Kasumi-1 (cell line): ENCODE data around the gene PITPNC1.
"Not testable (repeated sequence)": the region's sequence is repeated elsewhere in the genome, so short reads cannot be mapped to it uniquely, and the experiment has no call there.

Experiments
- DNase-seq, 2 experiments: peaks; one replicate each; lab custom pipeline; 2025; lab: John Stamatoyannopoulos, UW

The PITPNC1 gene

GRCh38 chr17:67401106-67401505 is 24.0 kb downstream of the PITPNC1 start:
- no peak for DNase-seq

GRCh38 chr17:67401598-67402504 is 24.8 kb downstream of the PITPNC1 start:
- no peak for DNase-seq

DNA sequence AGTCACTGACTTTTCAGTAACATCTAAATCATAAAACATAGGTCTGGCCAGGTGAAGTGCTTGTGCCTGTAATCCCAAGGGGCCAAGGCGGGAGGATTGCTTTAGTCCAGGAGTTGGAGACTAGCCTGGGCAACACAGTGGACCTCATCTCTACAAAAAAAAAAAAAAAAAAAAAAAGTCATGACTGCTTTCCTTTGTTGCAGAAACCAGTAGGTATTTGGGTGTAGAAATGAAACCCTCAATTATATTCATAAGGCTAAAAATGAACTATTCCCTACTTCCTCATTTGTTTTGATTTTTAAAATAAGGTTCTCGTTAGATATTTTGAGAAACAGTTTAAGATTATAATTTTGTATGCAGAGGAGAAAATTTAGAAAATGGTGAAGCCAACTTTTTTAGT is 26.0 kb downstream of the PITPNC1 start:
- DNase-seq = no peak

DNA sequence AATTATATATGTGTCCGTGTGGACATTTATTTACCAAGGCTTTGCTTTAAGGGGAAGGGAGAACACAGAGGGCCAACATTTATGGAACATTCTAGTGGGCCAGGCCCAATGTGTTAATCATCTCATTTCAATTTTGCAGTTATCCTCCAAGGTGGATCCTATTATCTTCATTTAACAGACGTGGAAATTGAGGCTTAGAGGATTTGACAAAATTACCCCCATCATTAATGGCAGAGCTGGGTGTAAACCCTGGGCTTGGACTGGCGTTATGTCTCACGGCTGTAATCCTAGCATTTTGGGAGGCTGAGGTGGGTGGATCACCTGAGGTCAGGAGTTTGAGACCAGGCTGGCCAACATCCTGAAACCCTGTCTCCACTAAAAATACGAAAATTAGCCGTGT is 26.4 kb downstream of the PITPNC1 start:
- no peak for DNase-seq

DNA sequence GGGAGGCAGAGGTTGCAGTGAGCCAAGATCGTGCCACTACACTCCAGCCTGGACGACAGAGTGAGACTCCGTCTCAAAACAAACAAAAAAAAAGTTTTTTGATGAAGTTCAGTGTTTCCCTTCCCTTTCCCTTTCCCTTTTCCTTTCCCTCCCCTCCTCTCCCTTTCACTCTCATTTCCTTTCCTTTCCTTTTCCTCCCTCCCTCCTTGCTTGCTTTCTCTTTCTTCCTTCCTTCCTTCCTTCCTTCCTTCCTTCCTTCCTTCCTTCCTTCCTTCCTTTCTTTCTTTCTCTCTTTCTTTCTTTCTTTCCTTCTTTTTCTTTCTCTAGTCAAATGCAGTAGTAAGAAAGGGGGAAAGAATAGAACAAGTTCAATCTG is 31.4 kb downstream of the PITPNC1 start:
- not testable (repeated sequence) for DNase-seq

DNA sequence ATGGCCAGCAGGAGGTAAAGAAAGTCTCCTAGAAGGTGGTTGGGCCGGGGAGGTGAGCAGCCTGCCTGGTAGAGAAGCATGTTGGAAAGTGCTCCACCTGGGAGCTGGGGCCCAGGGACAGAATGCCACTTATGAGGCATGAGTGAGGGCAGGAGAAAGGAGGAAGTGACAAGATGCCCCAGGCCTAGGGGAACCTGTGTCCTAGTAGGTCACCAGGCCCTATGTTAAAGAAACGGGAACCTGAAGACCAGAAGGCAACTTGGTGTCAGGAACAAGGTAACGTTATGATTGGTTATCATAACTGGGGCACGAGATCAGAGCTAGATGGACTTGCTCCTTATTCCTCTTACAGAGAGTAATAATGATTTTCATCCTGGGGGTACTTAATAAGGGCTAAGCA is 34.3 kb downstream of the PITPNC1 start:
- no peak for DNase-seq

GRCh38 chr17:67412032-67412431 is 35.0 kb downstream of the PITPNC1 start:
- no peak for DNase-seq

DNA sequence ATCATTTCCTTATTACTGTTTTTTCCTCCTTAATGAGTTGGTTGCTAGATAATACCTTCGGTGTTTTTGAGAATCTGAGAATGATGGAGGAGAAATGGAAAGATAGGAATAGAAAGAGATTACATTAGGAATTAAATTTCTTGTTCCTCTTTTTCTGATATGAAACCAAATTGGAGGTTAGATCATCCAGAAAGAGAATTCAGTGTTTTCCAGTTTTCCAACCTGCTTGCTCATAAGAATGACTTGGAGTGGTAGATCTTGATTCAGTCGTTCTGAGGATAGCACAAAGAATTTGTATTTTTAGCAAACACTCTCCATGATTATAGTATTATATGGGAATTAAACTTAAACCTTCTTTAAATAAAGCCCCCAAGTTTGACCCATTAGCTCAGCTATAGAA is 35.9 kb downstream of the PITPNC1 start:
- no peak for DNase-seq

- no peak for DNase-seq
These were observed 36.3 kb downstream of the PITPNC1 start for GRCh38 chr17:67413388-67413787.

- DNase-seq = no peak
These were observed 37.0 kb downstream of the PITPNC1 start for GRCh38 chr17:67414130-67414529.

DNA sequence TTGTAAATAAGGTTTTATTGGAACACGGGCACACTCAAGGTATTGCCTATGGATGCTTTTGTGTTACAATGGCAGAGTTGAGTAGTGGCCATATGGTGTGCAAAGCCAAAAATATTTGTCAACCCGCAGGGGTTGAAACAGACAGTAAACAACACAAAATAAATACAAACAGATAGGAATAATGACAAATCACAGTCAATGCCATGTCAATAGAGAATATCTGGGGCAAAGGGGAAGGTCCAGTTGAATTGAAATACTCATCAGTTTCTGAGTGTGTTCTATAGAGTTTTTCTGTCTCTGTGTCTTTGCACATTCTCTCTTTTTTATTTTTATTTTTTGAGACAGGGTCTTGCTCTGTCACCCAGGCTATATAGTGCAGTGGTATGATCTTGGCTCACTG is 37.5 kb downstream of the PITPNC1 start:
- DNase-seq = no peak

DNA sequence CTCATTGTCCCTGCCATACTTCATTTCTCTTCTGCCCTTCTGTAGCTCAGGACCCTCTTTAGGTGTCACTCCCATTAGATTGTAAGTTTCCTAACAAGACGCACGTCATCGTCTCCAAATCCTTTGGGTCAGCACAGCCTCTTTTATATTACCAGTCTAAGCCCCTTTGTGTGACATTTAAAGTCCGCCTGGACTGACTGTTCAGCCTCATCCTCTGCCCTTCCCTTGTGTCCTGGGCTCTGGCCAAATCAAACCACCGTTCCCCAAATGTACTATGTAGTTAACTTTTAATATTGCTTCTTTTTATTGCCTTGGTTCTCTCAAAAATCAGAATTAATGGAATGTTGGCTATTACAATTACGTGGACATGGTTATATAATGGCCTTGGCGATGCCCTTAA is 38.2 kb downstream of the PITPNC1 start:
- DNase-seq = no peak

DNA sequence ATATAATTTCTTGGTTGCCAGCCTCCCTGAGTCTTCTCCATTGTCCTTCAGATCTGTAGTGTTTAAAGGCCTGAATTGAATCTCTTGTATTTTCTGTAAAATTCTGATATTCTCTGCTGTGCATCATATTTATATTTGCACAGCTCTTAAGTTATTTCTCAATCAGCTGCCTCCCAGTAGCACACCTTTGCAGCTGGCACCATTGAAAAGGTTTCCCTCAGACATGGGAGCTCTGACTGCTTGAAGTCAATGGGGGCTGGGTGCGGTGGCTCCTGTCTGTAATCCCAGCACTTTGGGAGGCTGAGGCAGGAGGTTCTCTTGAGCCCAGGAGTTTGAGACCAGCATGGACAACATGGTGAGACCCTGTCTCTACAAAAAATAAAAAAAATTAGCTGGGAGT is 40.4 kb downstream of the PITPNC1 start:
- DNase-seq = no peak

DNA sequence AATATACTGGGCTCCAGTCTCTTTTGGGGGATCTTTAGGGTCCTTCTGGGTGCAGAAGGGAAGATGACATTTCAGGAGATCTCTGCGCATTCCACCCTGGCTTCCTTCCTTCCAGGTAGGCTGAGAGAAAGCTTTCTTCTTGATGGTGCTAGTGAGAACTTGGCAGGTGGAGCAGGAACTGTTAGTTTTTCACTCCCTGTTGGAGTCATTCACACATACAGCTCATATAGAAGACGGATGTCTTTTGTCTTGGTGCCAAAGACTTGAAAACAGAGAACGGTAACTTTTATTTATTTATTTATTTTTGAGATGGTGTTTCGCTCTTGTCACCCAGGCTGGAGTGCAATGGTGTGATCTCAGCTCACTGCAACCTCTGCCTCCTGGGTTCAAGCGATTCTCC is 43.9 kb downstream of the PITPNC1 start:
- no peak for DNase-seq

GRCh38 chr17:67421869-67422273 is 44.8 kb downstream of the PITPNC1 start:
- peak in 1 of 2 experiments; percentile 24 for DNase-seq

GRCh38 chr17:67422296-67422695 is 45.2 kb downstream of the PITPNC1 start:
- DNase-seq = not testable (repeated sequence)

DNA sequence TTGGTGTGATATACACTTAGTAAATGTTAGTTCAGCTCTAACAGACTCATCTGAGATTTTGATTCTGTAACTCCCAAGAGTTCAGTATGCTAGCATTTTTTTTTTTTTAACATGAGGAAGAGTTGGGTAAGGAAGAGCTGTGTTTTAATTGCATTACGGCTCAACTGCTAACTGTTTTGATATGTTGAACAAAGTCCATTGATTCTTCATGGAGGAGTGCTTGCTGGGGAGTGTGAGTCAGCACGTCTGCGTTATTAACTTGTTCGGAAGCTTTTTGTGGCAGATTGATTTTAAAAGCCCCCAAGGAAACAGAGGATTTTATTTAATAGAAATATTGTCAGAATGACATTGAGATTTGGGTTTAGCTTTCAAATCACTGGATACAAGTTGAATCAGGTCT is 45.8 kb downstream of the PITPNC1 start:
- DNase-seq = no peak

- no peak for DNase-seq
These were observed 48.6 kb downstream of the PITPNC1 start for GRCh38 chr17:67425571-67426160.

- no peak for DNase-seq
These were observed 50.3 kb downstream of the PITPNC1 start for GRCh38 chr17:67427424-67427823.

GRCh38 chr17:67430515-67430914 is 53.4 kb downstream of the PITPNC1 start:
- not testable (repeated sequence) for DNase-seq

DNA sequence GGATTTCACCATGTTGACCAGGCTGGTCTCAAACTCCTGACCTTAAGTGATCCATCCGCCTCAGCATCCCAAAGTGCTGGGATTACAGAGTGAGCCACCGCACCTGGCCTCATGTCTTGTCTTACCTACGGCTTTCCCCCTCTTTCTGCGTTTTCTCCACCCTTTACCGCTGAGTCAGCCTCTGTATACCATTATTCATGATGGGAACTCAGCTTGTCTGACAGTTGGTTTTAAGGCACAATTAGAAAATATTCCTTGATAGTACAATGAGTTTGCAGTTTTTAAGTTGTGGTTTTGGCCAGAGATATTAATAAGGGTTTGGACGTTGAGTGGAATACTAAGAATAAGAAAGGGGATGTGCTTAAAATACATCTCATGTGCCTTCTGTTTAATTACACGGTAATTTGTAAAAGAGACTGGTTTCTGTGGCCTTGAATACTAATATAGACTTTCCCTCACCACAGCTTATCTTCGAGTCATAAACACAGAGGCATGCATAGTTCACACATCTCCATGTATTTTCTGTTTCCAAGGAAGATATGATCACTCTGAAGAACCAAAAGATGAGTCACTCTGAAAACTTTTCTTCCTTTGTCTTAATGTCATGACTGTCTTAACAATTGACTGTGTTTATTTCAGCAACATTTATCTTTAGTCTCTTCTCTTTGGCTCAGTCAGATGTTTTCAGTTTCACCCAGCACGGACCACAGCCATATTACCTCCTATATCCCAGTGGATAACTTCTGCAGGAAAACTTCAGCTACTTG is 54.4 kb downstream of the PITPNC1 start:
- DNase-seq = peak in 1 of 2 experiments; percentile 55

DNA sequence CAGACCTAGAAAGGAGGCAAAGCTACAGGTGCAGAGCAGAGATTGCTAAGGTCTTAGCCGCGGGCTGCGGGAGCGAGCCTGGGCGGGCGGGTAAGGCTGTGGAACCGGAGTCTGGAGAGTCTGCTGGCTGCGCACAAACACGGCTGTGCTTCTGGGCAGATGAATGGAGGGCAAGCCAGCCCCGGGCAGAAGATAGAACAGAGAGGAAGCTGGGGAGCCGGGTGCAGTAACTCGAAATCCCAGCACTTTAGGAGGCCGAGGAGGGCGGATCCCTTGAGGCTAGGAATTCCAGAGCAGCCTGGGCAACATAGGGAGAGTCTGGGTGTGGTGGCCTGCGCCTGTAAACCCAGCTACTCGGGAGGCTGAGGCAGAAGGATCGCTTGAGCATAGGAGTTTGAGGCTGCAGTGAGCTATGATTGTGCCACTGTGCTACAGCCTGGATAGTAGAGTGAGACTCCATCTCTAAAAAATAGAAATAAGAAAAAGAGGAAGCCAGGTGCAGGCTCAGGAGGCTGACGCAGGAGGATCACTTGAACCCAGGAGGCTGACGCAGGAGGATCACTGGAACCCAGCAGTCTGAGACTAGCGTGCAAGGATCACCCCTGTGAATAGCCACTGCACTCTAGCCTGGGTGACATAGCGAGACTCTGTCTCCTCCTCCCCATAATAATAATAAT is 56.3 kb downstream of the PITPNC1 start:
- DNase-seq = peak; percentile 41 to 55
